HG02943 (cell line): Measurements from ENCODE around the gene ACIN1.
"Not testable (repeated sequence)": the region's sequence is repeated elsewhere in the genome, so short reads cannot be mapped to it uniquely, and the experiment has no call there.

Source experiments
- ATAC-seq: cut with Tn5 transposase; IDR thresholded peaks from one replicate; pipeline ENCODE4 v1.9.1; 2021; ENCODE audit warnings: mild to moderate bottlenecking, low read depth, moderate library complexity; ENCODE audit not compliant: unreplicated experiment

Gene ACIN1

GRCh38 chr14:23023022-23023794 lies 71.7 kb downstream of the ACIN1 start:
- no peak for ATAC-seq

GRCh38 chr14:23021889-23022442 lies 73.0 kb downstream of the ACIN1 start:
- ATAC-seq, result no peak

GRCh38 chr14:23021434-23021833 lies 73.5 kb downstream of the ACIN1 start:
- ATAC-seq, result no peak

GRCh38 chr14:23020143-23021128 lies 74.5 kb downstream of the ACIN1 start:
- no peak for ATAC-seq

GRCh38 chr14:23018107-23018506 lies 76.8 kb downstream of the ACIN1 start:
- no peak for ATAC-seq

GRCh38 chr14:23017091-23017490 lies 77.8 kb downstream of the ACIN1 start:
- ATAC-seq, result no peak

- ATAC-seq, result no peak
Observed at GRCh38 chr14:23015618-23016017, 79.3 kb downstream of the ACIN1 start.

- not testable (repeated sequence) for ATAC-seq
Observed at GRCh38 chr14:23013749-23014054, 81.2 kb downstream of the ACIN1 start.

GRCh38 chr14:23013054-23013748 lies 81.7 kb downstream of the ACIN1 start:
- ATAC-seq, result no peak

- peak; percentile 33 for ATAC-seq
Observed at GRCh38 chr14:23009939-23010726, 84.8 kb downstream of the ACIN1 start, which contains the start of gene C14orf93. Gene C14orf93 (minus strand): TSS chr14:23010143. CDS start chr14:22999023, 11,120 bp downstream.

GRCh38 chr14:23009483-23009938 lies 85.4 kb downstream of the ACIN1 start:
- no peak for ATAC-seq

GRCh38 chr14:23008831-23009230 lies 86.1 kb downstream of the ACIN1 start:
- no peak for ATAC-seq
